Esophagus muscularis mucosa (tissue), 4 donors: ENCODE data around the gene SNRNP70. TPM values are rescaled to one million over a fixed set of nuclear protein-coding genes. Genes with fewer than 3 reads are reported as not detected.
"Not testable (repeated sequence)": the region's sequence is repeated elsewhere in the genome, so short reads cannot be mapped to it uniquely, and the experiment has no call there.

Experiments
- DNase-seq: peaks from one replicate; pipeline ENCODE4 v3.0.0-alpha.2; 2017; ENCODE audit errors: extremely low spot score
- H3K27ac ChIP-seq, 4 donors: fragments of 200-600 bp; sonication (generic); replicated peaks in 1 of 4; 1 replicate in 3 of 4; 2 replicates in 1 of 4; pipeline ENCODE4 v1.5.1; 2016 to 2019; ENCODE audit warnings: mild to moderate bottlenecking in 1 of 4
- H3K27me3 ChIP-seq, 4 donors: fragments of 200-600 bp; sonication (generic); one replicate each; pipeline versions ENCODE4 v1.5.1 to v1.6.0; 2016 to 2019
- H3K36me3 ChIP-seq, 4 donors: fragments of 200-600 bp; sonication (generic); one replicate each; pipeline ENCODE4 v1.5.1; 2016 to 2019
- H3K4me1 ChIP-seq, 4 donors: fragments of 200-600 bp; sonication (generic); one replicate each; pipeline ENCODE4 v1.5.1; 2016 to 2019
- H3K4me3 ChIP-seq, 4 donors: fragments of 200-600 bp; sonication (generic); 1 replicate in 2 of 4; 2 replicates in 2 of 4; pipeline ENCODE4 v1.5.1; 2016 to 2019; ENCODE audit warnings: mild to moderate bottlenecking in 4 of 4, moderate library complexity in 1 of 4
- H3K9me3 ChIP-seq, 4 donors: fragments of 200-600 bp; sonication (generic); 1 replicate in 3 of 4; 2 replicates in 1 of 4; pipeline ENCODE4 v1.5.1; 2016 to 2019
- EP300 ChIP-seq: sonication (generic); formaldehyde crosslinking; IDR thresholded peaks from one replicate; pipeline ENCODE4 v1.6.1; 2017; ENCODE audit warnings: antibody characterized with exemption
- POLR2A ChIP-seq: fragments of 450-650 bp; IDR thresholded peaks from one replicate; pipeline ENCODE4 v1.6.1; 2017; ENCODE audit warnings: antibody characterized with exemption, moderate library complexity, mild to moderate bottlenecking, low read depth
- POLR2AphosphoS5 ChIP-seq, 2 donors: sonication (generic); formaldehyde crosslinking; IDR thresholded peaks; one replicate each; pipeline ENCODE4 v1.6.1; 2017; ENCODE audit warnings: antibody characterized with exemption in 2 of 2
- WGBS: methylation state at CpG from one replicate; pipeline ENCODE4 v1.1.5; 2018; 5-methylcytosine and 5-hydroxymethylcytosine counted together
- intact Hi-C: fragments of 100-400 bp; cut with DNase I; formaldehyde crosslinking; loops from one replicate; pipeline ENCODE4 v1.15.1; 2023
- total RNA-seq, 4 donors: library from RNA; depleted of rRNA; stranded (reverse); fragments of >200 nt; gene quantifications; one replicate each; pipeline versions ENCODE4 v1.1.0 to v1.2.1, GENCODE V29; 2016
- TF ChIP-seq, protein P1 (sequence below), 3 experiments: fragments of 200-600 bp in 2 of 3; fragments of 450-650 bp in 1 of 3; sonication (generic) in 2 of 3; IDR thresholded peaks; one replicate each; pipeline ENCODE4 v1.5.1; 2017 to 2019; ENCODE audit warnings: antibody characterized with exemption in 3 of 3, mild to moderate bottlenecking in 2 of 3, moderate library complexity in 1 of 3

Gene SNRNP70
- total RNA-seq, 4 donors from 2014 or later: 101 to 209 (median 145) TPM

DNA sequence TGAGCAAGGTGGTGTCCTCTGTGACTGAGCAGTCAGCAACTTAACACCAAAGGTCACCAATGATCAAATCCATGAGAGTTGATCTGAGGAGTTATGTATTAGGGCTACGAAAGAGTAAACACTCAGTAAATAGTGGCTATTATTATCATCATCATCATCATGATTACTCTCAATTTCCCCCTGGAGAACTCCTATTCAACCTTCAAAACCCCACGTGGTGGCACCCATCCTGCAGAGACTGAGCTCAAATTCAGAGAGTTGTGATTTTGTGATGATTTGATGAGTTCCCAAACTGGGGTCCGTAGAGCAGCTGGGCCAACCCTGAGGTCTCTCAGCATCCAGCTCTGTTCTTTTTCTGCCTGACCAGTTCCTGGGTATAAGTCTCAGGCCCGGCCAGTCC is 35.4 kb upstream of the SNRNP70 start:
- H3K36me3 ChIP-seq, DNase-seq, intact Hi-C loops, H3K9me3 ChIP-seq, H3K27ac ChIP-seq, H3K4me3 ChIP-seq, H3K4me1 ChIP-seq, H3K27me3 ChIP-seq: not testable (repeated sequence)
- 62% methylated on average over 3 of the region's 4 CpGs for WGBS

DNA sequence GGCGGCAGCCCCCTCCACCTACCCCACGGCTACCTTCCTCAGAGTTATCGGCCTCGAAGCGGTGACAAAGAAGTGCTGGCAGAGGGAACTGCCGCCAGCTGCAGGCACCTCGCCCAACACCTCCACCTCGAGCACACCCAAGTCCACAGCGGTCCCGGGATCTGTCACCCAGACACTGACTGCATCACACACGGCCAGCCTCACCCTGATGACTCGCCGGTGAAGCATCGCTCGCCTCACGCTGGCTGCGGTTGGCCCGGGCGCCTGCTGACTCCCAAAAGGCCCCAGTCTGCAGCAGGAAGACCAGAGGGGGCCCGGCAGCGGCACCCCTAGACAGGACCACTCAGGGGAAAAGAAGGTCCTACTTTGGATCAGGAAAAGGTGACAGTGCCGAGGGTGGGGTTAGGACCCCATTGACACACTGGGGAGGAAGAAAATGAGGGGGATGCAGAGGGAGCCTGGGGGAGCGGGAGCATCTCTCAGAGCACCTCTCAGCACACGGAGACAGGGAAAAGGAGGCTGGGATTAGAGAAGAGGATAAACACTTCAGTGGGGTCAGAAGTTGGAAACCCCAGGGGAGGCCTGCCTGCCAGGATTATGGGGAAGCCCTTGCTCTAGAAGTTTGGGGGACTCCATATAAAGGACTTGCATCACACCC is 34.7 kb upstream of the SNRNP70 start:
- H3K4me3 ChIP-seq, intact Hi-C loops, H3K4me1 ChIP-seq, H3K9me3 ChIP-seq, H3K27me3 ChIP-seq, H3K27ac ChIP-seq, H3K36me3 ChIP-seq, DNase-seq: not testable (repeated sequence)
- 85% methylated on average over 7 of the region's 24 CpGs for WGBS

DNA sequence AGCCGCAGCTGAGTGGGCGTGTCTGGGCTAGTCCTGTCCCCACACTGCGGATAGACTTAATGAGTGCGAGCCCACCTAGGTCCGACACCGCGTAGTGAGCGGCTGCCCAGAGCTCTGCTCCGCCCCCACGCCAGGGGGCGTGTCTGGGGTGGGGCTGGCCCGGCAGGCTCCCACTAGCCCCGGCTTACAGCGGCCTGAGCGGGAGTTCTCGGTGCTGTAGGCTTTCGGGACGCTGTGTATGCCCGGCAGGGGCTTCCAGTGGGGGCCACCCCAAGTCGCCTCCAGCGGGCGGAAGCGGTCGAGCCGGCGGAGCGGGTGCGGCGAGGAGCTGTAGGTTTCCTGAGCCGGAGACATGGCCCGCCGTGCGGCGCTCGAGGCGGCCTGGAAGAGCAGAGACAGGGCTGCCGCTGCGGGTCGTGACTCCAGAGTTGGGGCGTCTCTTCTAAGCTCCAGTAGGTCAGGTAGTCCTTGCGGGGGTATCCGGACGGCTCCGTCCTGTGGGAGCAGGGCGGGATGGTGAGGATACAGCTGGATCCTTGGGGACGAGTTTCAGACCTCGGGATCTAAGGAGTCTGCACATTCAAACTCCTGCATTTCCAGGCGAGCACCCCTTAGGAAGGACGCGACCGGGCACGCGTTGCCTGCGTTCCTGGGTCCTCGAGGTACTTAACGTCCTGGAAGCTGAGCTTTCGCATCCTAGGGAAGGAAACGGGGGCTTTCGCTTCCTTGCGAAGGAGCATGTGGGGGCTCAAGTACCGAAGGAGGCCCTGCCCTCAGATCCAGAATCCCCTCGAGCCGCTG is 28.9 kb upstream of the SNRNP70 start:
- peak overlapping the region; percentile 53 to 63 (median 60) for H3K4me3 ChIP-seq
- peaks cover 0 to 36% (median 9%) of the 10 kb centered on the region in 4 donors for H3K27me3 ChIP-seq
- intact Hi-C loops: no loop called here
- H3K27ac ChIP-seq: no peak overlapping the region
- H3K36me3 ChIP-seq: no peaks in the 10 kb centered on the region
- no peaks in the 10 kb centered on the region for H3K9me3 ChIP-seq
- TF ChIP-seq EP300 (no peak), POLR2A (no peak), POLR2AphosphoS5 (IDR thresholded peaks at IDR 0.05) (peak in 1 of 2 donors; percentile 27)
- TF ChIP-seq, protein P1, sequence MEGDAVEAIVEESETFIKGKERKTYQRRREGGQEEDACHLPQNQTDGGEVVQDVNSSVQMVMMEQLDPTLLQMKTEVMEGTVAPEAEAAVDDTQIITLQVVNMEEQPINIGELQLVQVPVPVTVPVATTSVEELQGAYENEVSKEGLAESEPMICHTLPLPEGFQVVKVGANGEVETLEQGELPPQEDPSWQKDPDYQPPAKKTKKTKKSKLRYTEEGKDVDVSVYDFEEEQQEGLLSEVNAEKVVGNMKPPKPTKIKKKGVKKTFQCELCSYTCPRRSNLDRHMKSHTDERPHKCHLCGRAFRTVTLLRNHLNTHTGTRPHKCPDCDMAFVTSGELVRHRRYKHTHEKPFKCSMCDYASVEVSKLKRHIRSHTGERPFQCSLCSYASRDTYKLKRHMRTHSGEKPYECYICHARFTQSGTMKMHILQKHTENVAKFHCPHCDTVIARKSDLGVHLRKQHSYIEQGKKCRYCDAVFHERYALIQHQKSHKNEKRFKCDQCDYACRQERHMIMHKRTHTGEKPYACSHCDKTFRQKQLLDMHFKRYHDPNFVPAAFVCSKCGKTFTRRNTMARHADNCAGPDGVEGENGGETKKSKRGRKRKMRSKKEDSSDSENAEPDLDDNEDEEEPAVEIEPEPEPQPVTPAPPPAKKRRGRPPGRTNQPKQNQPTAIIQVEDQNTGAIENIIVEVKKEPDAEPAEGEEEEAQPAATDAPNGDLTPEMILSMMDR (IDR thresholded peaks at IDR 0.05): peak; percentile 36 to 41 (median 39)
- WGBS: 3% methylated on average over 5 of the region's 63 CpGs
- no peak for DNase-seq
- H3K4me1 ChIP-seq: peaks cover 16 to 27% (median 25%) of the 10 kb centered on the region in 4 donors

DNA sequence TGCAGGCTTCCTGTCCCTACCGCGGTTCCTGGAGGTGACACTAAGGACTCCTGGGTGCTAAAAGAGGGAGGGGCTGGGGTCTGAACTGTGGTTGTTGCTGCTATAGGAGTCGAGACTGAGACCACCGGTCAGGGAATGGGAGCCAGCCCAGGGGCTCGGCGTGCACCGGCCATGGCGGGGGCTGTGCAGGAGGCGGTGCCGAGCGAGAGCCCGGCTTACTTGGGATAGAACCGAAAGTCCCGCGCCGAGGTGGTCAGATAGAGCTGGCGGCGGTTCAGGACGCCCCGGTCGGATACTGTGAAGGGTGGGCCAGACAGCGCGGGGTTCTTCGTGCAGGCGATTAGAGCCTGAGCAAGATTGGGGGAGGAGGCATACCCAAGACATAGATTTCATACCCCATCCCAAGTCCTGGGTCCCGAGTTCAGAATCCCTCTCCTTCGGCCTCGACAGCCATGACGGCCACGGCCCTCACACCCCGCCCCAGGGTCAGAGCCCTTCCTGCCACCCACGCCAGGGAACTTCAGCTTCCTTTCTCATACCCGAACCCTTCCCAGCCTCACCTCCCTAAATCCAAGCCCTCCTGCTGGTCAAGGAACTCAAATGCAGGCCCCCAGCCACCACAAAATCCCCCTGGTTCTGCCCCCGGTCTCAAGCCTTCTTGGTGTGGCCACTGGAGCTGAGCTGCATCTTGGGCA is 28.2 kb upstream of the SNRNP70 start:
- peaks cover 16 to 27% (median 25%) of the 10 kb centered on the region in 4 donors for H3K4me1 ChIP-seq
- intact Hi-C loops, H3K27ac ChIP-seq, DNase-seq, H3K36me3 ChIP-seq, H3K9me3 ChIP-seq: not testable (repeated sequence)
- peak overlapping the region; percentile 53 to 63 (median 60) for H3K4me3 ChIP-seq
- H3K27me3 ChIP-seq: peaks cover 0 to 44% (median 9%) of the 10 kb centered on the region in 4 donors
- WGBS: 7% methylated on average over 19 of the region's 34 CpGs

DNA sequence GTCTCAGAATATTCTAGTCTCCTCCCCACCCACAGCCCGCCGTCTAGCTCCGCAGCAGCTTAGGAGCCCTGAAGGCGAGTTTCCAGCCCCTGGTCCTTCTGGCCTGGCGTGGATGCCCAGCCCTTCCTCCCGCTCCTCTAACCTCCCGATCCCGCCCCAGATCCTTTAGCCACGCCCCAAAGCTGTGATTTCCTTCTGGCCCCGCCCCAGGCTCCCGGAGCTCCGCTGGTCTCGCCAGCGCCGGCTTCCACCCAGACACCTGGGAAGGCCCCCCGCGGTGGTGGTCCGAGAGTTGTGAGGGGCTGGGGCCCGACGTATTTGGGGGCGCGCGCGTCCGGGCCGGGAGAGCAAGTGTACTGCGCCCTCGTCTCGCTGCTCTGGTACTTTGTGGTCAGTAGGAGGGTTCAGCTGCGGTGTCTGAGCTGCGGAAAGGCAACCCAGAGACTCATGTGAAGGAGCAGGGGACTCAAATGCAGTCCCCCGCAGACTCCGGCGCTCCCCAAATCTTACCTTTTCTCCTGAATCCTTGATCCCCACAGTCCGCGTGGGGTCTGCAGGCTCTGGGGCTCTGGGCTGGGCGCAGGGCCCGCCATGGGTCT is 27.5 kb upstream of the SNRNP70 start, which contains the start of gene CGB7:
Gene CGB7 (minus strand): TSS at position 114 of the 599 bp plus-strand sequence. CDS start 2,374 bp downstream, outside the sequence.
- Histone ChIP-seq H3K27ac (no peak within 1 kb of the TSS), H3K9me3 (no peaks in the 10 kb centered on the region), H3K4me1 (peaks cover 16 to 27% (median 25%) of the 10 kb centered on the region in 4 donors), H3K27me3 (peaks cover 0 to 50% (median 9%) of the 10 kb centered on the region in 4 donors), H3K4me3 (peak within 1 kb of the TSS; percentile 53 to 63 (median 60)), H3K36me3 (no peaks in the 10 kb centered on the region)
- intact Hi-C loops: no loop called here
- WGBS: 5% methylated on average over 17 of the region's 38 CpGs
- DNase-seq: no peak
- TF ChIP-seq, protein P1 (IDR thresholded peaks at IDR 0.05): no peak
- TF ChIP-seq EP300 (no peak), POLR2AphosphoS5 (IDR thresholded peaks at IDR 0.05) (no peak), POLR2A (no peak)

DNA sequence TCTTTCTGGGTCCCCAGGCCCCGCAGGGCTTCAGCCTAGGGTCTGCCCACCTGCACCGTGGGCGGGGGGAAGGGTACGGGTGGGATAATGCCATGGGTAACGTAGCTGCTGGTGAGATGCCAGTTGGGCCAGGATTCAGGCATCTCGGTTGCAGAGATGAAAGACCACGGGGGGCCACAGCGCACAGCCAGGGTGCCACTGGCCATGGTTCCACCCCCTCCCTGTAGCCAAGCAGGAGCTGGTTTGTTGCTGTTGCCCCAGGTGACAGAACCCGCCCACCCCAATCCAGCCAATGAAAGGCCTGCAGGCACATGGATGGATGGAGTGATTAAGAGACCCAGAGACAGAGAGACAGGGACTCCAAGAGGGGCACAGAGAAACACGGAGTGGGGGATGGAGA is 26.7 kb upstream of the SNRNP70 start:
- WGBS: 58% methylated on average over 7 of the region's 10 CpGs
- intact Hi-C loops: no loop called here
- TF ChIP-seq EP300: no peak
- TF ChIP-seq POLR2AphosphoS5 (IDR thresholded peaks at IDR 0.05): no peak
- TF ChIP-seq, protein P1 (IDR thresholded peaks at IDR 0.05): no peak
- TF ChIP-seq POLR2A: no peak
- no peaks in the 10 kb centered on the region for H3K36me3 ChIP-seq
- DNase-seq: no peak
- H3K4me3 ChIP-seq: no peak overlapping the region
- peaks cover 0 to 59% (median 9%) of the 10 kb centered on the region in 4 donors for H3K27me3 ChIP-seq
- no peak overlapping the region for H3K27ac ChIP-seq
- H3K9me3 ChIP-seq: no peaks in the 10 kb centered on the region
- H3K4me1 ChIP-seq: peaks cover 16 to 27% (median 25%) of the 10 kb centered on the region in 4 donors
